AG09309 (cell line): Measurements from ENCODE around the gene NAT16.
"Not testable (repeated sequence)": the region's sequence is repeated elsewhere in the genome, so short reads cannot be mapped to it uniquely, and the experiment has no call there.

Experiments used
- DNase-seq: peaks from one replicate; pipeline ENCODE4 v3.0.0-alpha.2; 2010; ENCODE audit warnings: low read depth
- H3K4me3 ChIP-seq: 2 replicates; pipeline ENCODE4 v1.5.1; 2011; ENCODE audit warnings: mild to moderate bottlenecking, low read depth, low read length, moderate library complexity; ENCODE audit not compliant: control insufficient read depth
- TF ChIP-seq, protein P1 (sequence below): IDR thresholded peaks from 2 replicates; pipeline ENCODE4 v1.5.1; 2011; ENCODE audit warnings: mild to moderate bottlenecking, low read depth, low read length, inconsistent platforms; ENCODE audit not compliant: insufficient read depth, control insufficient read depth; ENCODE audit errors: missing control alignments

The NAT16 gene

DNA sequence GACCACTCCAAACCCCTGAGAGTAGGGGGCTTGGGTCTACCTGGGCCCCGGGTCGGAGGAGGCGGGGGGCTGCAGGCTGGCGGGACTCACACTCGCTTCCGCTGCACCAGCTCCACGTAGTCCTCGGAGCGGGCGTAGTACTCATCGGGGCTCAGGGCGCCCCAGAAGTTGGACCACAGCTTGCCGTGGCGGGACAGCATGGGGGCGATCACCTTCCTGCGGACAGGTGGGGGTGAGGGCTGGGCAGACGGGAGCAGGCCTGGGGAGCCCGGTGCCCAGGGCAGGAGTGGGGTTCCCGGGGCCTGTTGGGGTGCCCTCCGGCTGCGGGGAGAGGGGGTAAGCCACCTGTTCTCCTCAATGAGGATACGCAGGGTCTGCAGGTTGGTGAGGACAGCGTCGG lies 31.4 kb upstream of the NAT16 start:
- TF ChIP-seq, protein P1, sequence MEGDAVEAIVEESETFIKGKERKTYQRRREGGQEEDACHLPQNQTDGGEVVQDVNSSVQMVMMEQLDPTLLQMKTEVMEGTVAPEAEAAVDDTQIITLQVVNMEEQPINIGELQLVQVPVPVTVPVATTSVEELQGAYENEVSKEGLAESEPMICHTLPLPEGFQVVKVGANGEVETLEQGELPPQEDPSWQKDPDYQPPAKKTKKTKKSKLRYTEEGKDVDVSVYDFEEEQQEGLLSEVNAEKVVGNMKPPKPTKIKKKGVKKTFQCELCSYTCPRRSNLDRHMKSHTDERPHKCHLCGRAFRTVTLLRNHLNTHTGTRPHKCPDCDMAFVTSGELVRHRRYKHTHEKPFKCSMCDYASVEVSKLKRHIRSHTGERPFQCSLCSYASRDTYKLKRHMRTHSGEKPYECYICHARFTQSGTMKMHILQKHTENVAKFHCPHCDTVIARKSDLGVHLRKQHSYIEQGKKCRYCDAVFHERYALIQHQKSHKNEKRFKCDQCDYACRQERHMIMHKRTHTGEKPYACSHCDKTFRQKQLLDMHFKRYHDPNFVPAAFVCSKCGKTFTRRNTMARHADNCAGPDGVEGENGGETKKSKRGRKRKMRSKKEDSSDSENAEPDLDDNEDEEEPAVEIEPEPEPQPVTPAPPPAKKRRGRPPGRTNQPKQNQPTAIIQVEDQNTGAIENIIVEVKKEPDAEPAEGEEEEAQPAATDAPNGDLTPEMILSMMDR: no peak
- no peak overlapping the region for H3K4me3 ChIP-seq
- no peak for DNase-seq

GRCh38 chr7:101210143-101210542 lies 30.1 kb upstream of the NAT16 start:
- no peak for DNase-seq
- no peak overlapping the region for H3K4me3 ChIP-seq
- TF ChIP-seq, protein P1: no peak

DNA sequence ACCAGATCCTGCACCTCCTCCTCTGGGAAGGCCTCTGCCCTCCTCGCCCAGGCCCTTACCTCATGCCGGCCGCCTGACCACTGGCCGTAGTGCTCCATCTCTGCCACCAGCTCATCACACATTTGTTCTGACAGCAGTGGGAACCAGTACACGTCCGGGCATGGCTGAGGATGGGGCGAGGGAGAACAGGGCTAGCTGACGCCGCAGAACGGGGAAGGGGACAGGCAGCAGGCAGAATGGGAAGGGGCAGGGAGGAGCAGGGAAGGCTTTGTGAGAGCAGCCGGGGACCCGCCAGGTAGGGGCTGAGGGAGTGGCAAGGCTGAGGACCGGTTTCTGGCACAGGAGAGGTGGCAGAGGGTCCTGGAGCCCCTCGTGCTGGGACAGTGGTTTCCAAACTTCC lies 28.7 kb upstream of the NAT16 start:
- DNase-seq: no peak
- TF ChIP-seq, protein P1: no peak
- H3K4me3 ChIP-seq: no peak overlapping the region

DNA sequence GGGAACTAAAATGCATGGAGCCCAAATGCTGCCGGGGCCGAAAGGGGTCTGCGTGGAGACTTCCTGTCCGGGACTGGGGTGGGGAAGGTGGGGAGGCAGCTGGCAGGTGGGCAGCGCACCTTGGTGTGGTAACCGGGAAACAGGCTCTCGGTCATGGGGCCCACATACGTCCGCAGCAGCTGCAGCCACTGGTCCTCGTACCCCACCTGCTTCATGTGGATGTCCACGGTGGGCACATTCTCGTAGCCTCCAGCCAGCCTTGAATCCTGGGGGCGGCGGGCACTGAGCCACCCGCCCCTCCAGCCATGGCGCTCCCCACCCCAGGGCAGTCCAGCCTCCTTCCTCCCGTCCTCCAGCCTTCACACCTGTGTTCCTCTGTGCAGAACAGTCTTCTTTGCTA lies 27.4 kb upstream of the NAT16 start:
- TF ChIP-seq, protein P1: no peak
- no peak for DNase-seq
- H3K4me3 ChIP-seq: no peak overlapping the region

DNA sequence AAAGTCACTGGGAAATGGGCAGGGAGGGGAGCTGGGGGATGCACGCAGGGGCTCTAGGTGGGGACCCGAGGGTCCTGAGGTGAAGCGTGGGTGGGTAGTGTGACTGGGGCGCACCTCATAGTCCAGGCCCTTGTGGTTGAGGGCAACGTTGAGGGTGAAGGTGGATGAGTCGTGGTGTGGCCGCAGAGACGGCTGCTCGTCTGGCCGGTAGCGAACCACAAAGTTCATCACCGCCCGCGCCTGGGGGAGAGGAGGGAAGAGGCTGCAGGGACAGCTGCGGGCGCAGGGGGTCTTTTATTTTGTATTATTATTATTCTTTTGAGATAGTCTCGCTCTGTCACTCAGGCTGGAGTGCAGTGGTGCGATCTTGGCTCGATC lies 26.6 kb upstream of the NAT16 start:
- no peak overlapping the region for H3K4me3 ChIP-seq
- DNase-seq: no peak
- TF ChIP-seq, protein P1: no peak

- no peak for DNase-seq
- H3K4me3 ChIP-seq: no peak overlapping the region
- TF ChIP-seq, protein P1: no peak
Observed at GRCh38 chr7:101205901-101206664, 26.0 kb upstream of the NAT16 start.

GRCh38 chr7:101203740-101204738 lies 23.9 kb upstream of the NAT16 start:
- H3K4me3 ChIP-seq, DNase-seq: not testable (repeated sequence)
